Stimulated activated effector memory CD8-positive, alpha-beta T cell treated with anti-CD3 and anti-CD28 coated beads, Interleukin-12 subunit alpha, Interleukin-12 subunit beta, amount 100 ng/mL, for 72 hours (primary cell): ENCODE results near the gene PHF3.
"Not testable (repeated sequence)": the region's sequence is repeated elsewhere in the genome, so short reads cannot be mapped to it uniquely, and the experiment has no call there.

ENCODE experiments used
- ATAC-seq: fragments of 150-1000 bp; cut with Tn5 transposase; 2 replicates; pipeline ENCODE4 v1.10.0; 2021
- DNase-seq, 2 donors: peaks; one replicate each; pipeline ENCODE4 v3.0.0; 2021 to 2022; ENCODE audit warnings: low spot score in 2 of 2
- H3K27ac Mint-ChIP-seq: one replicate; pipeline ENCODE4 v1.8.0; 2022; ENCODE audit warnings: mild to moderate bottlenecking, mixed read lengths
- H3K36me3 Mint-ChIP-seq: one replicate; pipeline ENCODE4 v1.8.0; 2022; ENCODE audit warnings: mild to moderate bottlenecking, mixed read lengths
- H3K4me1 Mint-ChIP-seq: one replicate; pipeline ENCODE4 v1.8.0; 2022; ENCODE audit warnings: mixed read lengths
- H3K4me3 Mint-ChIP-seq: one replicate; pipeline ENCODE4 v1.8.0; 2022; ENCODE audit warnings: mild to moderate bottlenecking, mixed read lengths
- H3K9me3 Mint-ChIP-seq: one replicate; pipeline ENCODE4 v1.8.0; 2022; ENCODE audit warnings: mixed read lengths

PHF3 gene

GRCh38 chr6:63757275-63757674 lies 121.7 kb downstream of the PHF3 start:
- not testable (repeated sequence) for H3K4me1 Mint-ChIP-seq, H3K9me3 Mint-ChIP-seq, DNase-seq, ATAC-seq, H3K36me3 Mint-ChIP-seq, H3K27ac Mint-ChIP-seq, H3K4me3 Mint-ChIP-seq

DNA sequence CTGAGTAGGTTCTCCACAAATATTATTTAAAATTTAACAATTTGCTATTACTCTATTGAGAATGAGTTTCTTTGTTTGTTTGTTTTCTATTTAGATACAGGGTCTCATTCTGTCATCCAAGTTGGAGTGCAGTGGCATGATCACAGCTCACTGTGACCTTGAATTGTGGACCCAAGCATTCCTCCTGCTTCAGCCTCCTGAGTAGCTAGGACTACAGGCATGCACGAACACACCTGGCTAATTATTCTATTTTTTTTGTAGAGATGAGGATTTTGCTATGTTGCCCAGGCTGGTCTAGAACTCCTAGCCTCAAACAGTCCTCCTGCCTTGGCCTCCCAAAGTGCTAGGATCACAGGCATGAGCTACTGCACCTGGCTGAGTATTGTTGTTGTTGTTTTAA lies 122.2 kb downstream of the PHF3 start:
- Mint-ChIP-seq H3K27ac (no peak overlapping the region), H3K36me3 (no peaks in the 10 kb centered on the region), H3K9me3 (peaks cover 10% of the 10 kb centered on the region), H3K4me1 (no peaks in the 10 kb centered on the region), H3K4me3 (no peak overlapping the region)
- ATAC-seq: no peak
- DNase-seq: no peak

GRCh38 chr6:63759605-63760105 lies 124.1 kb downstream of the PHF3 start:
- no peak for DNase-seq
- no peak overlapping the region for H3K4me3 Mint-ChIP-seq
- ATAC-seq: no peak
- peaks cover 10% of the 10 kb centered on the region for H3K9me3 Mint-ChIP-seq
- no peaks in the 10 kb centered on the region for H3K4me1 Mint-ChIP-seq
- no peak overlapping the region for H3K27ac Mint-ChIP-seq
- no peaks in the 10 kb centered on the region for H3K36me3 Mint-ChIP-seq

- Mint-ChIP-seq H3K4me1 (no peaks in the 10 kb centered on the region), H3K36me3 (no peaks in the 10 kb centered on the region), H3K4me3 (no peak overlapping the region), H3K27ac (no peak overlapping the region), H3K9me3 (peaks cover 10% of the 10 kb centered on the region)
- ATAC-seq (no peak), DNase-seq (no peak)
These were observed 124.6 kb downstream of the PHF3 start for GRCh38 chr6:63760199-63760598.

DNA sequence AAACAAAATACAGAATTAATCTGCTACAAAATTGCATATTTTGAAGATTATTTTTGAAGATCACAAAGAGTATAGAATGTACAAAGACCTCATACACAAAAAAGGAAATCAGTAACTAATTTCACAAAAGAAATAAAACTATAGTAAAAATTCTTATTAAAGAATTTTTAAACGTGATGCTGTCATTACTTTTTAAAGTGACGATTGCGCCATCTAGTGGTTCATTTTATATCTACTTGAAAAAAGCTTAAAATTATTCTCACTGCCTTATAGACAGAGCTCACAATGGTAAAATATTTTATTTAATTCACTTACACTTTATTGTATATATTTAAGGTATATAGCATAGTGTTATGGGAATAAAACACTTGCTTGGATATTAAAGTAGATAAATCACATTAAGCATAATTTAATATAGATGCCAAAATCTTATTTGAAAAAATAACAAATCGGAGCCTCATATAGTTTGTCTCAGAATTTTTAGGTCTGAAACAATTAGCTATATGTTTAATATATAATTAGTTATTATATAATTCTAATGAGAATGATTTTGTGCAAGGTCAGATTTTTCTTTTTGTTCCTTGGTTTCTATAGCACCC lies 128.8 kb downstream of the PHF3 start:
- H3K27ac Mint-ChIP-seq: no peak overlapping the region
- no peak for DNase-seq
- H3K36me3 Mint-ChIP-seq: no peaks in the 10 kb centered on the region
- no peaks in the 10 kb centered on the region for H3K4me1 Mint-ChIP-seq
- no peak overlapping the region for H3K4me3 Mint-ChIP-seq
- no peaks in the 10 kb centered on the region for H3K9me3 Mint-ChIP-seq
- ATAC-seq: no peak
